ENCODE results near the gene GNAI1. TPM values are rescaled to one million over a fixed set of nuclear protein-coding genes. Genes with fewer than 3 reads are reported as not detected.

GNAI1 gene
- total and polyA plus RNA-seq, 10 of the 15 experiments (the other 5 are each of a cell fraction or from before 2014, with no cell fraction given), result not detected

DNA sequence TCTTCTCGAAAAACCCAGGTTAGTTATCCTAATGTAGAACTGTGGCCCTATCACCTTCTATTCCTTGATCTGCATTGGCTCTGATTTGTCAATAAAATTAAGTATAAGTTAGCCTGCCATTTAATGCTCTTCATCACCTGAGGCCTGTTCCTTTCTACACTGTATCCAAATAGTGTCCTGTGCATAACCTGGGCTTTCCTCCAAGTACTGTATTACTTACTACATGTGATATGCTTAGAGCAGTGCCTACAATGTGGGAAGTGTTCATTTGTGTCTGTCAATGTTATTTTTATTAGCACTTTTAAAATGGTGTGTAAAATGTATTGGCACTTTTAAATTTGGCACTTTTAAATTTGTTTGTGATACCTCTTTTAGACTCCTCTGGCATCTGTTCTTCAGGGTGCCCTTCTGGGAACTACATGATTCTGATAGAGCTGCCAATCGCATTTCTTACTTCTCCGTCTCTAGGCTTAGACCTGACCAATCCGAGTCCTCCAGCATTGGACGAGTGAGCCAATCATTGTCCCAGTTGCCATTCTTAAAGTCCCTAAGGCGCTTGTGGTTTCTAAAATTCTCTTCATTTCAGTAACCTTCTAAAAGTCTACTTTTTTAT is 85.5 kb downstream of the GNAI1 start:
- Histone ChIP-seq H3K27me3 (replicated peaks in 1 of 2; ENCODE audit: control insufficient read depth in 2 of 2, insufficient read depth in 2 of 2, low read length in 1 of 2) (no peaks in the 10 kb centered on the region), H4K20me1 (ENCODE audit: control insufficient read depth, insufficient read depth) (no peaks in the 10 kb centered on the region), H3K9ac (ENCODE audit: control insufficient read depth, insufficient read depth, low read length) (no peak overlapping the region), H3K4me1 (ENCODE audit: control insufficient read depth, insufficient read depth, low read length) (no peaks in the 10 kb centered on the region), H3K27ac (ENCODE audit: control insufficient read depth, insufficient read depth) (no peak overlapping the region), H2AFZ (ENCODE audit: control insufficient read depth, low read depth, low read length) (no peak overlapping the region), H3K9me3 (replicated peaks; ENCODE audit: control insufficient read depth, insufficient read depth, low read length) (no peaks in the 10 kb centered on the region), H3K4me3 (no peak overlapping the region), H3K36me3 (ENCODE audit: control insufficient read depth in 2 of 2, insufficient read depth in 2 of 2, low read length in 1 of 2) (no peaks in the 10 kb centered on the region), H3K4me2 (ENCODE audit: control insufficient read depth, insufficient read depth) (no peak overlapping the region), H3K79me2 (ENCODE audit: control insufficient read depth, insufficient read depth, low read length) (no peaks in the 10 kb centered on the region)
- ChIA-PET RAD21 (ENCODE audit: unreplicated experiment) (no interaction called here), SMC1A (ENCODE audit: uncharacterized antibody, unreplicated experiment) (no interaction called here), POLR2A (no interaction called here), CTCF (no interaction called here)
- no peak for TF ChIP-seq IKZF1 (conservative IDR thresholded peaks at IDR 0.05)
- no peak for TF ChIP-seq NFXL1 (IDR thresholded peaks at IDR 0.05; ENCODE audit: borderline replicate concordance)
- TF ChIP-seq, protein P1, sequence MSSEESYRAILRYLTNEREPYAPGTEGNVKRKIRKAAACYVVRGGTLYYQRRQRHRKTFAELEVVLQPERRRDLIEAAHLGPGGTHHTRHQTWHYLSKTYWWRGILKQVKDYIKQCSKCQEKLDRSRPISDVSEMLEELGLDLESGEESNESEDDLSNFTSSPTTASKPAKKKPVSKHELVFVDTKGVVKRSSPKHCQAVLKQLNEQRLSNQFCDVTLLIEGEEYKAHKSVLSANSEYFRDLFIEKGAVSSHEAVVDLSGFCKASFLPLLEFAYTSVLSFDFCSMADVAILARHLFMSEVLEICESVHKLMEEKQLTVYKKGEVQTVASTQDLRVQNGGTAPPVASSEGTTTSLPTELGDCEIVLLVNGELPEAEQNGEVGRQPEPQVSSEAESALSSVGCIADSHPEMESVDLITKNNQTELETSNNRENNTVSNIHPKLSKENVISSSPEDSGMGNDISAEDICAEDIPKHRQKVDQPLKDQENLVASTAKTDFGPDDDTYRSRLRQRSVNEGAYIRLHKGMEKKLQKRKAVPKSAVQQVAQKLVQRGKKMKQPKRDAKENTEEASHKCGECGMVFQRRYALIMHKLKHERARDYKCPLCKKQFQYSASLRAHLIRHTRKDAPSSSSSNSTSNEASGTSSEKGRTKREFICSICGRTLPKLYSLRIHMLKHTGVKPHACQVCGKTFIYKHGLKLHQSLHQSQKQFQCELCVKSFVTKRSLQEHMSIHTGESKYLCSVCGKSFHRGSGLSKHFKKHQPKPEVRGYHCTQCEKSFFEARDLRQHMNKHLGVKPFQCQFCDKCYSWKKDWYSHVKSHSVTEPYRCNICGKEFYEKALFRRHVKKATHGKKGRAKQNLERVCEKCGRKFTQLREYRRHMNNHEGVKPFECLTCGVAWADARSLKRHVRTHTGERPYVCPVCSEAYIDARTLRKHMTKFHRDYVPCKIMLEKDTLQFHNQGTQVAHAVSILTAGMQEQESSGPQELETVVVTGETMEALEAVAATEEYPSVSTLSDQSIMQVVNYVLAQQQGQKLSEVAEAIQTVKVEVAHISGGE (CRISPR knock-in tag; IDR thresholded peaks at IDR 0.05), result no peak
- intact Hi-C loops (cut with micrococcal nuclease; ENCODE audit: unreplicated experiment), result no loop called here
- WGBS (ENCODE audit: insufficient coverage, insufficient replicate concordance, low lambda C conversion rate, missing lambda C conversion rate), result 37% methylated on average over 6 of the region's 6 CpGs
- DNase-seq (ENCODE audit: low read depth, low spot score), result no peak
- in situ Hi-C loops (cut with MboI), result no loop called here
- BruUV-seq (replicated peaks), result no TSS peak
- no peak for ATAC-seq
- no peak for FAIRE-seq

- Histone ChIP-seq H3K4me3 (no peak overlapping the region), H3K27me3 (replicated peaks in 1 of 2; ENCODE audit: control insufficient read depth in 2 of 2, insufficient read depth in 2 of 2, low read length in 1 of 2) (no peaks in the 10 kb centered on the region), H3K79me2 (ENCODE audit: control insufficient read depth, insufficient read depth, low read length) (no peaks in the 10 kb centered on the region), H4K20me1 (ENCODE audit: control insufficient read depth, insufficient read depth) (no peaks in the 10 kb centered on the region), H3K9ac (ENCODE audit: control insufficient read depth, insufficient read depth, low read length) (no peak overlapping the region), H3K4me2 (ENCODE audit: control insufficient read depth, insufficient read depth) (no peak overlapping the region), H2AFZ (ENCODE audit: control insufficient read depth, low read depth, low read length) (no peak overlapping the region), H3K36me3 (ENCODE audit: control insufficient read depth in 2 of 2, insufficient read depth in 2 of 2, low read length in 1 of 2) (no peaks in the 10 kb centered on the region), H3K4me1 (ENCODE audit: control insufficient read depth, insufficient read depth, low read length) (no peaks in the 10 kb centered on the region), H3K27ac (ENCODE audit: control insufficient read depth, insufficient read depth) (no peak overlapping the region), H3K9me3 (replicated peaks; ENCODE audit: control insufficient read depth, insufficient read depth, low read length) (no peaks in the 10 kb centered on the region)
- WGBS (ENCODE audit: insufficient coverage, insufficient replicate concordance, low lambda C conversion rate, missing lambda C conversion rate), result 8% methylated on average over 1 of the region's 1 CpG
- ATAC-seq, result no peak
- DNase-seq (ENCODE audit: low read depth, low spot score), result no peak
- ChIA-PET CTCF (interaction anchor here (1.5 kb wide), 1 partner anchor 168 kb away, joined by 4 read pairs; no protein-coding TSS in a partner anchor), SMC1A (ENCODE audit: uncharacterized antibody, unreplicated experiment) (no interaction called here), RAD21 (ENCODE audit: unreplicated experiment) (interaction anchor here (1.1 kb wide), 1 partner anchor 9 kb away, joined by 3 read pairs; no protein-coding TSS in a partner anchor), POLR2A (no interaction called here)
- no peak for FAIRE-seq
- intact Hi-C loops (cut with micrococcal nuclease; ENCODE audit: unreplicated experiment), result no loop called here
- BruUV-seq (replicated peaks), result no TSS peak
- in situ Hi-C loops (cut with MboI), result no loop called here
- TF ChIP-seq USF2 (IDR thresholded peaks at IDR 0.05; ENCODE audit: borderline replicate concordance, low read depth, low read length), result no peak
- TF ChIP-seq ESRRA (IDR thresholded peaks at IDR 0.05; ENCODE audit: low read length), result no peak
- no peak for TF ChIP-seq ZNF384 (IDR thresholded peaks at IDR 0.05; ENCODE audit: borderline replicate concordance, low read depth, low read length)
- TF ChIP-seq, protein P2, sequence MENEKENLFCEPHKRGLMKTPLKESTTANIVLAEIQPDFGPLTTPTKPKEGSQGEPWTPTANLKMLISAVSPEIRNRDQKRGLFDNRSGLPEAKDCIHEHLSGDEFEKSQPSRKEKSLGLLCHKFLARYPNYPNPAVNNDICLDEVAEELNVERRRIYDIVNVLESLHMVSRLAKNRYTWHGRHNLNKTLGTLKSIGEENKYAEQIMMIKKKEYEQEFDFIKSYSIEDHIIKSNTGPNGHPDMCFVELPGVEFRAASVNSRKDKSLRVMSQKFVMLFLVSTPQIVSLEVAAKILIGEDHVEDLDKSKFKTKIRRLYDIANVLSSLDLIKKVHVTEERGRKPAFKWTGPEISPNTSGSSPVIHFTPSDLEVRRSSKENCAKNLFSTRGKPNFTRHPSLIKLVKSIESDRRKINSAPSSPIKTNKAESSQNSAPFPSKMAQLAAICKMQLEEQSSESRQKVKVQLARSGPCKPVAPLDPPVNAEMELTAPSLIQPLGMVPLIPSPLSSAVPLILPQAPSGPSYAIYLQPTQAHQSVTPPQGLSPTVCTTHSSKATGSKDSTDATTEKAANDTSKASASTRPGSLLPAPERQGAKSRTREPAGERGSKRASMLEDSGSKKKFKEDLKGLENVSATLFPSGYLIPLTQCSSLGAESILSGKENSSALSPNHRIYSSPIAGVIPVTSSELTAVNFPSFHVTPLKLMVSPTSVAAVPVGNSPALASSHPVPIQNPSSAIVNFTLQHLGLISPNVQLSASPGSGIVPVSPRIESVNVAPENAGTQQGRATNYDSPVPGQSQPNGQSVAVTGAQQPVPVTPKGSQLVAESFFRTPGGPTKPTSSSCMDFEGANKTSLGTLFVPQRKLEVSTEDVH (IDR thresholded peaks at IDR 0.05; ENCODE audit: low read depth, partially characterized antibody), result no peak
- no peak for TF ChIP-seq SMARCA5 (IDR thresholded peaks at IDR 0.05)
These were observed 89.8 kb downstream of the GNAI1 start for GRCh38 chr7:80224415-80224814.

Measured in GM12878 (cell line).